ENCODE data around the gene PFKFB3. TPM values are rescaled to one million over a fixed set of nuclear protein-coding genes. Genes with fewer than 3 reads are reported as not detected.

Gene PFKFB3
- total and polyA plus RNA-seq, 2 experiments from 2014 or later, result 47.6 TPM

DNA sequence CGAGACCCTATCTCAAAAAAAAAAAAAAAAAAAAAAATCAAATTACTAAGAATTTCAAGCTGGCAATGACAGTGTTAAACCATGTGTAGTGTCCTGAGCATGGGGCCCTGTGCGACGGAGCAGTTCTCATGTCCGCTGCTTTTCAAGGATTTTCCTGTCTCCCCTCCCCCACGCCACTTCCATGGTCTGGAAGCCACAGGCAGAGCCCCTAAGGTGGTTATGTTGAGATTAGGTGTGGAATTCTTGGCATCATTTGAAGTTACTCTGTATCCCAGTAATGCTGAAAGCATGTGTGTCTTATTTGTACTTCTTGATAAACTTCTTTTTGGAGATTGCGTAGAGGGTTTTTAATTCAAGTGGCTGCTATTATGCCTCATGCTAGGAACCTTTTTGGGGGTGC is 65.2 kb downstream of the PFKFB3 start:
- Histone ChIP-seq H3K9me3 (ENCODE audit: low read depth) (no peaks in the 10 kb centered on the region), H3K27me3 (no peaks in the 10 kb centered on the region), H3K4me3 (no peak overlapping the region), H3K4me1 (ENCODE audit: low read depth) (peaks cover 16% of the 10 kb centered on the region), H3K27ac (peak overlapping the region; percentile 30), H3K36me3 (no peaks in the 10 kb centered on the region)
- TF ChIP-seq, protein P1, sequence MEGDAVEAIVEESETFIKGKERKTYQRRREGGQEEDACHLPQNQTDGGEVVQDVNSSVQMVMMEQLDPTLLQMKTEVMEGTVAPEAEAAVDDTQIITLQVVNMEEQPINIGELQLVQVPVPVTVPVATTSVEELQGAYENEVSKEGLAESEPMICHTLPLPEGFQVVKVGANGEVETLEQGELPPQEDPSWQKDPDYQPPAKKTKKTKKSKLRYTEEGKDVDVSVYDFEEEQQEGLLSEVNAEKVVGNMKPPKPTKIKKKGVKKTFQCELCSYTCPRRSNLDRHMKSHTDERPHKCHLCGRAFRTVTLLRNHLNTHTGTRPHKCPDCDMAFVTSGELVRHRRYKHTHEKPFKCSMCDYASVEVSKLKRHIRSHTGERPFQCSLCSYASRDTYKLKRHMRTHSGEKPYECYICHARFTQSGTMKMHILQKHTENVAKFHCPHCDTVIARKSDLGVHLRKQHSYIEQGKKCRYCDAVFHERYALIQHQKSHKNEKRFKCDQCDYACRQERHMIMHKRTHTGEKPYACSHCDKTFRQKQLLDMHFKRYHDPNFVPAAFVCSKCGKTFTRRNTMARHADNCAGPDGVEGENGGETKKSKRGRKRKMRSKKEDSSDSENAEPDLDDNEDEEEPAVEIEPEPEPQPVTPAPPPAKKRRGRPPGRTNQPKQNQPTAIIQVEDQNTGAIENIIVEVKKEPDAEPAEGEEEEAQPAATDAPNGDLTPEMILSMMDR (IDR thresholded peaks at IDR 0.05; ENCODE audit: low read depth, low read length), result no peak
- DNase-seq (ENCODE audit: low read depth in 1 of 2, low spot score in 1 of 2), result peak; percentile 21 to 69

DNA sequence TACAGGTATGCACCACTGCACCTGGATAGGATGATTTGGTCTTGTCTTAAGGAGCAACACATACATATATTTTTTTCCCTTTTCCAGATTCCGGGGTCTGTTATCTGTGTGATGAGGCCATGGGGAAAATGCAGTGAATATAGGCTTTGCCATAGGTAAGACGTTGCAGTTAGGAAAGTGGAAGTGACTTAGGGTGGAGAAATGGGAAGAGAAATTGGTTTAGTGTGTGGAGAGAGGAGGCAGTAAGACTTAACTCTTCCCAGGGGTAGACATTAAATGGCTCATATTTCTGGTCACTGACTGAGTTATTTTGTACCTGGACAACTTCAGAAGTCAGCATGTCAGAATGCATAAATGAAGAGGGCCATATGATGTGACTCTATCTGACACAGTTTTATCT is 66.7 kb downstream of the PFKFB3 start:
- DNase-seq (ENCODE audit: low read depth in 1 of 2, low spot score in 1 of 2), result no peak
- H3K4me3 ChIP-seq, result no peak overlapping the region

DNA sequence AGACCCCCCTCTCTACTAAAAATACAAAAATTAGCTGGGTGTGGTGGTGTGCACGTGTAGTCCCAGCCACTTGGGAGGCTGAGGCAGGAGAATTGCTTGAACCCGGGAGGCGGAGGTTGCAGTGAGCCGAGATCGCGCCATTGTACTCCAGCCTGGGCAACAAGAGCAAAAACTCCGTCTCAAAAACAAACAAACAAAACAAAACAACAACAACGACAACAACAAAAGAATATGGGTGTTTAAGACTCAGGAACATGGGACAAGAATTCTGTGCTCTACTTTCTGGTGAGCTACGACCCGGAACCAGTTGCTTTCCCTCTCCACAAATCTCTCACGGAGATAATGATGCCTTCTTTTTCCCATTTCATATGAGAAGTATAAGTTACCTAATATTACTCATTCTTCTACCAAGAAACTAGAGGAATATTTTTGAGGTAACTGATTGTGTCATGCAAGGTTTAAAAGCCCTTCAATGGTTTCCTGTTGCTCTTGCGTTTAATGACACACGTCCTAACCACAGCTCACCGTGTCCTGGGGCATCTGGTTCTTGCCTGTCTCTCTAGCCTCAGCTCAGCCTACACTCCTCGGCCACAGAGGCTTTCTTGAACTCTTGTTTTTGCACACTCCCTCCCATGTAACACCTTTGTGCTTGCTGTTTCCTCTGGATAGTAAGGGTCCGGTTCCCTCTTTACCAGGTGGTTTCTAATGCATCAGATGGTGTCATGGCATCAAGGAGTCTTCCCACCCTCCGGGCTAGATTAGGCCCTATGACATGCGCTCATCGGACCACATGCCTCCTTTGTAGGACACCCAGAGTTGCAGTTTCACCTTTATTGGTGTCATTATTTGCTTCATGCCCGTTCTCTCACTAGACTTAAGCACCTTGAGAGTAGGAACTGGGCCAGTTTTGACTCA is 67.5 kb downstream of the PFKFB3 start:
- H3K9me3 ChIP-seq (ENCODE audit: low read depth), result no peaks in the 10 kb centered on the region
- H3K4me1 ChIP-seq (ENCODE audit: low read depth), result peaks cover 23% of the 10 kb centered on the region
- no peaks in the 10 kb centered on the region for H3K27me3 ChIP-seq
- no peak overlapping the region for H3K4me3 ChIP-seq
- TF ChIP-seq, protein P1 (IDR thresholded peaks at IDR 0.05; ENCODE audit: low read depth, low read length), result no peak
- H3K36me3 ChIP-seq, result no peaks in the 10 kb centered on the region
- H3K27ac ChIP-seq, result peak overlapping the region; percentile 66
- no peak for DNase-seq (ENCODE audit: low read depth in 1 of 2, low spot score in 1 of 2)

More for the DNA sequence above, 66.7 kb downstream of the PFKFB3 start:
- Histone ChIP-seq H3K9me3 (ENCODE audit: low read depth) (no peaks in the 10 kb centered on the region), H3K27ac (no peak overlapping the region), H3K4me1 (ENCODE audit: low read depth) (peaks cover 23% of the 10 kb centered on the region), H3K36me3 (no peaks in the 10 kb centered on the region), H3K27me3 (no peaks in the 10 kb centered on the region)
- TF ChIP-seq, protein P1 (IDR thresholded peaks at IDR 0.05; ENCODE audit: low read depth, low read length), result no peak

DNA sequence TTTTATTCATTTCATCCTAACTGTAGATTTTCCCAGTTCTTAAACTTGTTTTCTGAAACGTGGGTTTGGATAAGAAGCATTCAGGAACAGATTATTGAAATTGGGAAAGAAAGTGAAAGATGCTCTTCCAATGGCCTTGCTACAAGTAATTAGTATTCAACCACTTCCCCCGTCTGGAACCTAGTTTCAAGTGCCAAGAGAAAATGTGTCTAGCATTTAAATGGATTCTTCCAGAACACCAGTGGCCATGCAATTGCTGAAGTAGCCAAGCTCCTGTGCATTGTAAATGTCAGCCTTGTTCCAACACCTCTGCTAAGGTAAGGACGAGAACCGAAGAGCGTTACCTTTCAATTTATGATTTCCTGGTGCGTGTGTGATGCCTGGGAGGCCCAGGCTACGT is 68.2 kb downstream of the PFKFB3 start:
- H3K4me1 ChIP-seq (ENCODE audit: low read depth), result peaks cover 23% of the 10 kb centered on the region
- H3K4me3 ChIP-seq, result no peak overlapping the region
- no peaks in the 10 kb centered on the region for H3K36me3 ChIP-seq
- no peaks in the 10 kb centered on the region for H3K27me3 ChIP-seq
- no peaks in the 10 kb centered on the region for H3K9me3 ChIP-seq (ENCODE audit: low read depth)
- TF ChIP-seq, protein P1 (IDR thresholded peaks at IDR 0.05; ENCODE audit: low read depth, low read length), result no peak
- peak overlapping the region; percentile 66 for H3K27ac ChIP-seq
- DNase-seq (ENCODE audit: low read depth in 1 of 2, low spot score in 1 of 2), result no peak

DNA sequence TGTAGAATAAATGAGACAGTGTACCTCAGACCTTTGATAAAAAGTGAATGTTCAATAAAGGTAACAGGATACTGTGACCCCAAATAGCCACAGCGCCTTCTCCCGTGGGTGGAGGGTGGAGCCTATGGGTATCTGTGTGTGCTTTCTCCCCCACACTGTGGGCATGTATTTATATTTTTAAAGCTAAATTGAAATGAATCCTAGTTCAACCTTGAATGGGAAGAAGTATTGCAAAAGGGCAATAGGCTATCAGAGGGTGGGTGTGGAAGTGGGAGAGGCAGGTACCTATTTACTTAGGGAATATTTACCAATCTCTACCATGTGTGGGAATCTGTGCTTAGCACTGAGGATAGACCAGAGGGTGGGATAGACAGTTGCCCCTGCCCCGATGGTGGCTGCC is 68.9 kb downstream of the PFKFB3 start:
- Histone ChIP-seq H3K9me3 (ENCODE audit: low read depth) (no peaks in the 10 kb centered on the region), H3K4me1 (ENCODE audit: low read depth) (peaks cover 23% of the 10 kb centered on the region), H3K27me3 (no peaks in the 10 kb centered on the region), H3K27ac (peak overlapping the region; percentile 66), H3K36me3 (no peaks in the 10 kb centered on the region), H3K4me3 (no peak overlapping the region)
- TF ChIP-seq, protein P1 (IDR thresholded peaks at IDR 0.05; ENCODE audit: low read depth, low read length), result no peak
- DNase-seq (ENCODE audit: low read depth in 1 of 2, low spot score in 1 of 2), result no peak
